ENCODE measurements around the gene RAD51B. TPM values are rescaled to one million over a fixed set of nuclear protein-coding genes. Genes with fewer than 3 reads are reported as not detected.

The RAD51B gene
- total RNA-seq, 1 experiment from 2014 or later, result 20.0 TPM

- TF ChIP-seq CBX3 (IDR thresholded peaks at IDR 0.05; ENCODE audit: low read depth), result no peak
Measured at GRCh38 chr14:67856827-67857226, 37.2 kb downstream of the RAD51B start (continued).

GRCh38 chr14:67857778-67858350, 38.3 kb downstream of the RAD51B start:
- CTCF ChIA-PET, result no interaction called here

More at GRCh38 chr14:67857778-67858350, 38.3 kb downstream of the RAD51B start:
- intact Hi-C loops (cut with micrococcal nuclease), result no loop called here
- H4K20me1 ChIP-seq (ENCODE audit: insufficient read depth), result no peaks in the 10 kb centered on the region
- H3K79me2 ChIP-seq (ENCODE audit: insufficient read depth, low read length), result no peaks in the 10 kb centered on the region
- no peak for ATAC-seq
- no peak overlapping the region for H3K27ac ChIP-seq (ENCODE audit: low read depth, low read length)
- H3K4me1 ChIP-seq (ENCODE audit: control insufficient read depth in 1 of 2, insufficient read depth in 2 of 2, low read length in 2 of 2), result peaks cover 7 to 14% of the 10 kb centered on the region in 2 experiments; a peak in 3 of 4 replicates
- H3K27me3 ChIP-seq (ENCODE audit: insufficient read depth, low read length), result no peaks in the 10 kb centered on the region
- no peak for DNase-seq (ENCODE audit: low read depth, low spot score)
- no peak overlapping the region for H3K9ac ChIP-seq (ENCODE audit: low read length)
- ChIA-PET RAD21 (ENCODE audit: low non-redundant PET in 1 of 2, low total read pairs in 2 of 2, uncharacterized antibody in 2 of 2, unreplicated experiment in 2 of 2) (no interaction called here), POLR2A (no interaction called here)
- no peak overlapping the region for H3K4me3 ChIP-seq (replicated peaks in 1 of 2; ENCODE audit: low read depth in 1 of 2, low read length in 2 of 2)
- TF ChIP-seq CTCF (IDR thresholded peaks at IDR 0.05 in 2 of 3, conservative IDR thresholded peaks at IDR 0.05 in 1 of 3; ENCODE audit: borderline replicate concordance in 1 of 3, insufficient read depth in 1 of 3, low read depth in 2 of 3, low read length in 2 of 3) (no peak), EZH2phosphoT487 (IDR thresholded peaks at IDR 0.05; ENCODE audit: borderline replicate concordance) (no peak), YY1 (IDR thresholded peaks at IDR 0.05; ENCODE audit: extremely low read depth, insufficient replicate concordance, low read depth, low read length) (no peak), MAX (IDR thresholded peaks at IDR 0.05) (no peak), SRF (IDR thresholded peaks at IDR 0.05; ENCODE audit: low read depth) (no peak), REST (IDR thresholded peaks at IDR 0.05; ENCODE audit: low read depth) (no peak), ELF1 (IDR thresholded peaks at IDR 0.05; ENCODE audit: borderline replicate concordance, low read depth) (no peak), POLR2AphosphoS5 (IDR thresholded peaks at IDR 0.05; ENCODE audit: low read depth, low read length) (no peak), EZH2 (IDR thresholded peaks at IDR 0.05) (no peak), SP1 (IDR thresholded peaks at IDR 0.05; ENCODE audit: low read depth) (no peak), POLR2A (IDR thresholded peaks at IDR 0.05; ENCODE audit: borderline replicate concordance, extremely low read depth, insufficient read depth, insufficient read length) (no peak), JUND (IDR thresholded peaks at IDR 0.05) (no peak), ZFX (IDR thresholded peaks at IDR 0.05) (no peak), EGR1 (IDR thresholded peaks at IDR 0.05; ENCODE audit: low read depth) (no peak), SIN3A (IDR thresholded peaks at IDR 0.05; ENCODE audit: low read depth) (no peak), ZBTB33 (IDR thresholded peaks at IDR 0.05; ENCODE audit: extremely low read depth, insufficient replicate concordance, low read length) (no peak), RAD21 (IDR thresholded peaks at IDR 0.05; ENCODE audit: low read depth) (no peak), ZNF274 (IDR thresholded peaks at IDR 0.05; ENCODE audit: low read depth, low read length) (no peak), FOSL1 (IDR thresholded peaks at IDR 0.05; ENCODE audit: low read depth) (no peak)
- H3K4me2 ChIP-seq (ENCODE audit: low read length), result no peak overlapping the region
- H3K9me3 ChIP-seq (ENCODE audit: control insufficient read depth in 1 of 2, insufficient read depth in 1 of 2, low read depth in 1 of 2, low read length in 2 of 2), result no peaks in the 10 kb centered on the region
- no peak overlapping the region for H2AFZ ChIP-seq (ENCODE audit: low read depth, low read length, poor library complexity, severe bottlenecking)
- no peaks in the 10 kb centered on the region for H3K36me3 ChIP-seq (ENCODE audit: control insufficient read depth in 1 of 2, insufficient read depth in 2 of 2, low read length in 2 of 2)
- no TSS peak for BruUV-seq (replicated peaks)
- H3K9me2 ChIP-seq (ENCODE audit: insufficient read depth), result no peaks in the 10 kb centered on the region

All from HCT116 (cell line).